HK-2 (cell line): ENCODE measurements around the gene ENDOV.
"Not testable (repeated sequence)": the region's sequence is repeated elsewhere in the genome, so short reads cannot be mapped to it uniquely, and the experiment has no call there.

Source experiments
- DNase-seq: peaks from one replicate; pipeline ENCODE4 v3.0.0-alpha.2; 2018; ENCODE audit not compliant: unreplicated experiment

The ENDOV gene

GRCh38 chr17:80388601-80389000 lies 26.4 kb upstream of the ENDOV start:
- DNase-seq, result no peak

GRCh38 chr17:80389011-80389995 lies 25.7 kb upstream of the ENDOV start:
- DNase-seq, result no peak

DNA sequence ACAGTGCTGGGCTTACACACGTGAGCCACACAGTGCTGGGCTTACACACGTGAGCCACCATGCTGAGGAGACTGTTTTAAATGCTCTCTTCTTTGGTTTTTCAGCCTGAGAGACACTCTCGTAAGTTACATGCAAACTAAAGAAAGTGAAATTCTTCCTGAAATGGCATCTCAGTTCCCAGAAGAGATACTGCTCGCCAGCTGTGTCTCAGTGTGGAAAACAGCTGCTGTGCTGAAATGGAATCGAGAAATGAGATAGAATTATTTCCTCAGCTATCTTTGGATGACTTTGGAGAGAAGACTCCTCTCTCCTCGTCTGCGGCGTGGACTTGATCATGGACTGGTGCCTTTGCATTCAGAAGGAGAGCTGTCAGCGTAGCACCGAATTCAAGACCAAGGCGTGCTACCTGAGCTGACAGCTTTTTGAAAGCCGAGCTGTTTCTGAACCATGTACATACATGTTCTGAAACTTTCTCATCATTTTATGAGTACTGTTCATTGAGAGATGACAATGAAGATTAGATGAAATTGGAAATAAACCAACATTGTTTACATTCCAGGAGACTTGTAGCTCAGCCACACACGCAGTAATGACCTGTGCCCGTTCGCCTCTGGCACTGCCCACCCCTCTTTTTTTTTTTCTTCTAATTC lies 21.6 kb upstream of the ENDOV start:
- no peak for DNase-seq

GRCh38 chr17:80393961-80394360 lies 21.0 kb upstream of the ENDOV start:
- DNase-seq, result no peak

- no peak for DNase-seq
Observed at GRCh38 chr17:80394629-80395216, 20.2 kb upstream of the ENDOV start.

DNA sequence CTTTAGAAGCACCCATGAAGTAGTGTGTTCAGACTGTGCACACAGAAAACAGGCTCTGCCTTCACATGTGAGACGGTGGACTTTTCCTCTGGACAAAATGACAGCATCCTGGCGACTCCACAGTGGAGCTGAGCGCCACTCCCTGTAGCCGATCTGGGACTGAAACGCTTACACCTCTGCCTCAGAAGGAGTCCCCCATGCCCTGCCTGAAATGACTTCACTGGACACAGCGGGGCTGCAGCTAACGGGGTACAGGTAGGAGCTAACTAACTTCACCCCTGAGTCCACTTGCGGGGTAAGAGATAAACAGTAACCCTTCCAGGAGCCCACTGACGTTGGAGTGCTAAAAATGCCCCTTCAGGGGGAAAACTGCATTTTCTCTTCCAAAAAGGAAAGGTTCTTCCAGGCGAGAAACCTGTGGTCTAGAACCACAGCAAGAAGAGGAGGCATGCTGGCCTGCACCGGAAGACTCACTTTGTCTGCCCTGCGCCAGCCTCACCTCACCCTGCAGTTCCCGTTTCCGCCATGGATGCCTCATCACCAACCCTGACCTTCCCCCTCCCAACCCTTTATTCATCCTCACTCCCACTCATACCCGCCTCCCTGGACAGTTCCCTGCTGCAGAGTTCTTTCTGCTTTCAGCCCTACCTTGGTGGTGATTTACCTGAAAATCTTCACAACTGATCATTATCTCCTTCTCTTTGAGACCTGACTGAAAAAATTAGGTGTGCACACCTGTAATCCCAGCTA lies 19.4 kb upstream of the ENDOV start:
- no peak for DNase-seq

DNA sequence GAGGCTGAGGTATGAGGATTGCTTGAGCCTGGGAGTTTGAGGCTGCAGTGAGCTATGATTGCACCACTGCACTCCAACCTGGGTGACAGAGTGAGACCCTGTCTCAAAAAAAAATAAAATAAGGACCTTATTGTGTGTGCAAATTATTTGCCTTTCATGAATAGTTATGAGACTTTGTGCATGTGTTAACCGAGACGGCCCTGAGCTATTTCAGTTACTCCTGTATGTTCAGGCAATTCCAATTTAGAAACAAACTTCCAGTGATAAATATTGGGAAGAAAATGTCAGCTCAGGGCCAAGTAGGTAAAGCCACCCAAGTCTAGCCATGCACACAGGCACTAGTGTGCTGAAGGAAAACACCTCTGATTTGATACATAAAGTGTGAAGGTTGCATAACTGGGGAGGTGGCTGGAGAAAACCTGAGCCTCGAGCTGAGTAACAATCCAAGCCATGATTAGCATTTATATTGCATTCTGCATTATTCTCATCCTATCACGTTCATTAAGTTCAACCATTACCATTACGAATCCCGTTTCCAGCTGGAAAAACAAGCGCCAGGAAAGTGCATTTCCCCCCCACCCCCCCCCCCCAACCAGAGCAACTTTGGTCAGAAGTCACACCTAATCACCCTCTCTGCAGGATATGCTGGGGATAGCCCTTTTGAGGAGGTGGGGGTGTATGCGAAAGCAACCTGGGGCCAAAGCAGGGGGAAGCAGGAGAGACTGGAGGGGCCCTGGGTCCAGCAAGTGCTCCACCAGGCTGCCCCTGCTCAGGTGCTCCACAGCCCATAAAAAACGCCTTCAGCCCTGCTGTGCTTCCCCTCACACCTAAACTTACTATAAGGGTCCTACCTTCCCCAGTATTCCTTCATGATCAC lies 18.6 kb upstream of the ENDOV start:
- no peak for DNase-seq

GRCh38 chr17:80397034-80397387 lies 18.0 kb upstream of the ENDOV start:
- no peak for DNase-seq

GRCh38 chr17:80397686-80398085 lies 17.3 kb upstream of the ENDOV start:
- DNase-seq, result no peak

GRCh38 chr17:80401086-80401485 lies 13.9 kb upstream of the ENDOV start:
- not testable (repeated sequence) for DNase-seq

GRCh38 chr17:80402102-80402501 lies 12.9 kb upstream of the ENDOV start:
- DNase-seq, result not testable (repeated sequence)

GRCh38 chr17:80402959-80403358 lies 12.0 kb upstream of the ENDOV start:
- DNase-seq, result no peak

DNA sequence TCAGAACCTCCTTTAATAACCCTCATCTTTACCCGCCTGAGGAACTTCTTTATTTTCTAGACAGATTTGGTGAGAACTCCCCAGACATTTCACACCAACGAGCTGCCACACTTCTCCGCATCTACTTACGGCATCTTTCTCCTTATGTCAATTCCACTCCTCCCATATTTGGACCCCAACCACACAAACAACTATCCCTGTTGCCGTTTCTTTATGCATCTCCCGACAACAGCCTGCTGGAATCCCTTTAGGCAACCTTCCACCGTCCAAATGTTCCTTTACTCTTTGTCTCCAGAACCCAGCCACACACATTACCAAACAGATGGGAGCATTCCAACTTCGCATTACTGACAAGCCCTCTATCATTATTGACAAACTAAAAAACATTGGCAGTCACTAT lies 8.8 kb upstream of the ENDOV start:
- DNase-seq, result no peak

- not testable (repeated sequence) for DNase-seq
Observed at GRCh38 chr17:80407917-80408316, 7.0 kb upstream of the ENDOV start.

- peak; percentile 30 for DNase-seq
Observed at GRCh38 chr17:80408872-80409271, 6.1 kb upstream of the ENDOV start.

DNA sequence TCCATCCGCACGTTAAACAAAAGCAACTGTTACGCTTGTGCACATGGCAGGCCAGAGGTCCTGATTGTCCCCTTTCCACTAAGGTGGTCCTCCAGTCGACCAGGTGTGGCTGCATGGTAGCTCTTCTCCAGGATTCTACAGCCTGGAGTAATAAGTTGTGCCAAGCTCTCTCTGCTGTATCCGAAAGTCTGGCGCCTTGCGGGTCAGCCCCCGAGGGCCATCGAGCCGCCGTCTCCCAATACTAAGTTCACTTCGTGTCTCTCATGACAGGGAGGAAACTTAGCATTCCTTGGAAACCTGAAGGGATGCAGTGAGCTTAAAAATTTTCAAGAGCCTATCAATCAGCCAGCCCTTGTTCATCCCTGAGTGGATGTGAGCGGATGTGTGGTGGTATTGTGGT lies 5.3 kb upstream of the ENDOV start:
- no peak for DNase-seq

DNA sequence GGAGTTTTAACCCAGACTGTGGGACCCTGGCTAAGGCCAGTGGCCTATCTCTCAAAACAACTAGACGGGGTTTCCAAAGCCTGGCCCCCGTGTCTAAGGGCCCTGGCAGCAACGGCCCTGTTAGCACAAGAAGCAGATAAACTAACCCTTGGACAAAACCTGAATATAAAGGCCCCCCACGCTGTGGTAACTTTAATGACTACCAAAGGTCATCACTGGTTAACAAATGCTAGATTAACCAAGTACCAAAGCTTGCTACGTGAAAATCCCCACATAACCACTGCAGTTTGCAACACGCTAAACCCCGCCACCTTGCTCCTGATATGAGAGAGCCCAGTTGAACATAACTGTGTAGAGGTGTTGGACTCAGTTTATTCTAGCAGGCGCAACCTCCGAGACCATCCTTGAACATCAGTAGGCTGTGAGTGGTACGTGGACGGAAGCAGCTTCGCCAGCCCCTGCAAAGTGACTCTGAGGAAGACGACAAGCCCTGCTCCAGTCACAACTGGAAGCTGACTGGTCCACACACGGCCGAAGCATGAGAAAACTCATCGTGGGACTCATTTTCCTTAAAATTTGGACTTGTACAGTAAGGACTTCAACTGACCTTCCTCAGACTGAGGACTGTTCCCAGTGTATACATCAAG lies 4.4 kb upstream of the ENDOV start:
- DNase-seq, result not testable (repeated sequence)

- DNase-seq, result no peak
Observed at GRCh38 chr17:80413771-80414507, 1.0 kb upstream of the ENDOV start.

DNA sequence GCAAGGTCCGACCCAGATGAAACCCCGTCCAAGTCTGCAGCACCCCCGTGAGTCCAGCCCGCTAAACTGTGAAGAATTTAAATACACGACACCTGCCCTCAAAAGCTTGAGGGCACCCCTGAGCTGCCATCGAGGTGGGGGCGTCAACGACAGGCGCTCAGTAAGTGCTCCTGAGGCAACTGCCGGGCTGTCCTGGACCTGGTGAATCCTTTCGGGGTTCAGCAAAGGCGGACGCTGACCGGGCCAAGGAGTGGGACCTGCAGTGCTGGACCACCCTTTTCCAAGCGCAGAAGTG lies 512 bp upstream of the ENDOV start:
- peak; percentile 31 for DNase-seq

DNA sequence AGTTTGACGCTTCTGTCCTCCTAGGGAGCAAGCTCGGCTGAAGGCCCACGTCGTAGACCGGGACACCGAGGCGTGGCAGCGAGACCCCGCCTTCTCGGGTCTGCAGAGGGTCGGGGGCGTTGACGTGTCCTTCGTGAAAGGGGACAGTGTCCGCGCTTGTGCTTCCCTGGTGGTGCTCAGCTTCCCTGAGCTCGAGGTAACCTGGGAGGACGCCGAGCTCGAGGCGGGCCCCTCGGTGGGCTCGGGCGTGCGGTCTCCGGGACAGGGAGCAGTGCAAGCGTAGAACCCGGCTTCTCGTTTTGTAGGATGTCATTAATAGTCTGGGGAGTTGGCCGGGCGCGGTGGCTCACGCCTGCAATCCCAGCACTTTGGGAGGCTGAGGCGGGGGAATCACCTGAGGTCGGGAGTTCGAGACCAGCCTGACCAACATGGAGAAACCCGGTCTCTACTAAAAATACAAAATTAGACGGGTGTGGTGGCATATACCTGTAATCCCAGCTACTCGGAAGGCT lies 715 bp downstream of the ENDOV start:
- no peak for DNase-seq
